Stimulated activated CD4-positive, alpha-beta T cell treated with anti-CD3 and anti-CD28 coated beads, Interleukin-12 subunit alpha, Interleukin-12 subunit beta, amount 100 ng/mL, for 48 hours (primary cell): Measurements from ENCODE around the gene MTFR1L.

Experiments used
- DNase-seq, 3 donors: peaks; one replicate each; pipeline ENCODE4 v3.0.0-alpha.2; 2020; ENCODE audit warnings: low read depth in 2 of 3, low spot score in 1 of 3

MTFR1L gene

DNA sequence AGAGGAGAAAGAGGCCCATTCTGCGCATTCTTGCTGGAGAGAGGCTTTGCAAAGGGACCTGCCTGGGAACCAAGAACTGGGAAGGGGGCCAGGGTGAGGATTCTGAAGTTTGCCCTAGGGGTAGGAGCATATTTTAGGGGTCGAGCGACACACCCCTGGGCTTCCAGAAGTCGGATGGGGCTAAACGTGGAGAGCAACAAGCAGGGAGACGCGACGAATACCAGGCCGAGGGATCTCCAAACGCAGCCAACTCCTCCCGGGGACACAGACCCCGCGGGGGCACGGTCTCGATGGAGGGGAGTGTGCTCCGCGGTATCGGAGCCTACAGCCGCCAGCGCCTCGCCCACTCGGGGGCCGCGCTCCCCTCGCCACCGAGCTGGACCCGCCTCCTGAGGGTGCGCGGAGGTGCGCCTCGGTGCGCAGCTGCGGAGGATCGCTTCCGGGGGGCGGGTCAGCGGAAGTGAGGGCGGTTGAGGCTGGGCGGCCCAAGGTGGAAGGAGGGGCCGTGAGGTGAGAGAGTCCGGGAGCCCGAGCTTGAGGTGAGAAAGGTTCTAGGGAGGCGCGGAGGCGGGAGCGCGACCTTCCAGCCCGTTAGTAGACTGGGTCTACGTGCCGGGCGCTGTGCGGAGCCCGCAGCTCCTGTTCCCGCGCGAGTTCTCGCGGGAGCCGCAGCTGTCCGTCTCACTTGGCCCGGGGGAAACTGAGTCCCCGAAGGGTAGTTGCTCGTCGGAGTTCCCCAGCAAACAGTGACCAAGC is at the start of gene MTFR1L:
Gene MTFR1L, plus strand, starts transcription at position 464 of the 756 bp plus-strand sequence. CDS start 3,151 bp downstream, outside the sequence.
- peak; percentile 90 to 92 (median 91) for DNase-seq

DNA sequence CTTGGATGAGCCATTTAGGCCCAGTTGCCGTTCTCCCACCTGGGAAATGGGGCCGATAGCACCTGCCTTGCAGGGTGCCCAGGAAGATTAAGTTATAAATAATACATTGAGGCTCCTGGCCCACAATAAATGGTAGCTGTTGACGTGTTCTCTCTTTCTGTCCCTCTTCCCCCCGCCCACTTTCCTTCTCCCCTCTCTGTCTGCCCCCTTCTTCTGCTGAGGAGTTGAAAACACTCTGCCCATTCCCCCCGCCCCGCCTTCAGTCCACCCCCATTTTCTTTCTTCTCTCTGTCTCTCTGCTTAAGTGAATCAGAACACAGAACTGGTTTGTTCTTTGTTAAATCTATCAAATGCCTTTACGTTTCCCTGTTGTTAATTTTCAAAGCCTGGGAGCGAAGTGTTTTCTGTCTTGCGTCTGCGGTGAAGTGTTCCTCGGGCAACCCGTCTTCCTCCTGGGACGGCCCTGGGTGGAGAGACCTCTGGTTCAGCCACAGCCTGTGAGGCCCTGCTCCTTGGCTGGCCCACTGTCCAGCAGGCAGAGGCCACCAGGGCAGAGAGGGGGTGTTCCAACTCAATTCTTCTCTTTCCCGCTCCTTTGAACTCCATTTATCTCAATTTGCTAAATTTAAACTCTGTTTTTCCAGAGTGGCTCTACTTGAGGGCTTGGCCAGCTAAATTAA is 49.1 kb upstream of the MTFR1L start:
- DNase-seq, result no peak

DNA sequence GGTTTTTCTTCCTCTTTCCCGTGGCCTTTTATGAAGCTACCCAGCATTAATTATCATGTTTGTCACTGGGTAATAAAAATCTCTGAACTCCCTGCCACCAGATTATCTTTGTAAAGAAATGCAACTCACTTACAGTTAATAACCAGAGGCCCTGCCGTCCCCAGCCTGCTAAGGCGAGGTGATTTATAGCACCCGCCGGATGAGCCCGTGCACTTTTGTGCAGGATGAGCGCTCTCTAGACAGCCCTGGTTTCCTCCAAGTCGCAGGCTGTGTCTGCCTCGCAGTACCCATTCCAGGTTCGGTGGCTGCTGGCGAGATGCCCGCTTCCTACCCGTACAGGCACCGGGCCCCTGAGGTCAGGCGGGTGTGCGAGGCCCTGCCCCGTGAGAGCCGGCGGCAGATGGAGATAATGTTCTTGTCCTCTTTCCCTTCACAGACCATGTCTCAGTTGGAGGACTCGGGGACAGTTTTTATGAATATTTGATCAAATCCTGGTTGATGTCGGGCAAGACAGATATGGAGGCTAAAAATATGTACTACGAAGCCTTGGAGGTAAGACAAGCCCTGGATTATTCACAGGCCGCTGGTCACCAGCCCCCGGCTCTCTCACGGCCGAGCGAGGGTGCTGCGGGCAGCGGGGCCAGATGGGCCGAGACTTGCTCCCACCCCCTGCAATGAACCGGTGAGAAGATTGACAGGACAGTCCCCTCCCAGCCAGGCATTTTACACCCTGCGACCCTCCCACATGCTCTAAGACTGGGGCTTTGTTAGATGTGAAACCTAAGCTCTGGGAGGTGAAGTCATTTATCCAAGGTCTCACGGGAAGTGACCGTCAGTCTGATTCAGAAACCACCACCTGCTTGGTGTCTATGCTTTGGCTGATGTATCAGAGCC is 48.3 kb upstream of the MTFR1L start:
- peak in 1 of 3 donors; percentile 8 for DNase-seq

DNA sequence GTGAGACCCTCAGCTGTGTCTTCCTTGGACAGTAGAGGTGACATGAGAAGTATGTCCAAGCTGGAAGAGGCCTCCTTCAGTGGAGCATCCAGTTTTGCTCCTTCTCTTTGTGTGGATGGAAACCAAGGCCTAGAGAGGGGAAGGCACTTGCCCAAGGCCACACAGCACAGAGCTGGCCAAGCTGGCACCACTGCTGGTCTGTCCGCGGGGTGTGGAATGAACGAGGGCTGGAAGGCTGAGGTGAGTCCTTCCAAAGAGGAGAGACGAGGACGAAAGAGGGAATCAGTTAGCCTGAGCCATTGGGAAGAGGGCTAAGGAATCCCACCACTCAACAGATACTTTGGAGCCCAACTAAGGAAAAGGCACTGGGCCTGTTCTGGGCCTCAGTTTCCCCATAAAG is 47.6 kb upstream of the MTFR1L start:
- no peak for DNase-seq

DNA sequence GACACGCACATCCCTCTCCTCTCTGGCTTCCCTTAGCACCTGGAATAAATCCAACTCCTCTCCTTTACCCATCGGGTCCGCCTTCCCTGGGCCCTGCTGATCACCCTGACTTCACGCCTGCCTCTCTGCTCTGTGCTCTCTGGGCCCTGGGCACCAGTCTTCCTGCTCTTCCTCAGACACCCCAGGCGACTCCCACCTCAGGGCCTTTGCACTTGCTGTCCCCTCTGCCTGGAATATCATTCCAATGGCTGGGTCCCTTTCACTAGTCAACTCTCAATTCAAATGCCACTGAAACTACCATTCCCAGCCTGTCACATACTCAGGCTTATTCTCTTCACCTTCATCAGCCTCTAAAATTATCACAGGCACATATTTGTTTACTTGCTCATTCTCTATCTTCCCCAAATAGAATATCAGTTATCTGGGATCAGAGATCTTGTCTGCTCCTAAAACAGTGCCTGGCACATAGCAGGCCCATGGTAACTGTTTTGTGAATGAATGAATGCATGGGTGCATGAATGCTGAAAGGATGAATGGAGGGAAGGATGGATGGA is 47.0 kb upstream of the MTFR1L start:
- no peak for DNase-seq

DNA sequence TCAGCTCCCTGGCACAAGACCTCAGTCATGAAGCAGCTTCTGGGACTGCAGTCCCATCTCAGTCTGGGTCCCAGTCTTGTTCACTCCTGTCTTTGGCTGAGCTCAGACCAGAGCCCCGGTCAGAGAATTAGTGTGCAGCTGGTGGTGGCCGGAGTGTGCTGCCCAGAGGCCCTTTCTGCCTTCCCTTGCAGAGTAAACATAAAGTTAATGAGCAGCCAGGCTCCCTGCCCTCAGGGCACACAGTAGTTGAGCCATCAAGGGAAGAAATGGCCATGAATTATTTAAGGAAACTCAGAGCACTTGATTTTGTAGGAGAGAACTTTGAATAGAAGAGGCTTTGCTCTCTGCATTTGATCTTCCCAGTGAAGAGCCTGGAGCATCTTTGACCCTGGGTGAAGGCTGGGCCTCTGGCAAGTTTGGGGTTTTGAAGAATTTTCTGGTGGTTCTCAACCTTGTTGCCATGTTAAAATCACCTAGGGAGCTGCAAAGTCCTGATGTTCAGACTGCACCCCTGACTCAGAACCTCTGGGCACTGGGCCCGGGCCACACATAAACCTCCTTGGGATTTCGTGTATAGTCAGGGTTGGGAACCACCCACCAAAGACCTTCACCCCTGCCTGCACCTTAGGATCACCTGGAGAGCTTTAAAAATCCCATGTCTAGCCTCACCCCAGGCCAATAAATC is 46.2 kb upstream of the MTFR1L start:
- no peak for DNase-seq

DNA sequence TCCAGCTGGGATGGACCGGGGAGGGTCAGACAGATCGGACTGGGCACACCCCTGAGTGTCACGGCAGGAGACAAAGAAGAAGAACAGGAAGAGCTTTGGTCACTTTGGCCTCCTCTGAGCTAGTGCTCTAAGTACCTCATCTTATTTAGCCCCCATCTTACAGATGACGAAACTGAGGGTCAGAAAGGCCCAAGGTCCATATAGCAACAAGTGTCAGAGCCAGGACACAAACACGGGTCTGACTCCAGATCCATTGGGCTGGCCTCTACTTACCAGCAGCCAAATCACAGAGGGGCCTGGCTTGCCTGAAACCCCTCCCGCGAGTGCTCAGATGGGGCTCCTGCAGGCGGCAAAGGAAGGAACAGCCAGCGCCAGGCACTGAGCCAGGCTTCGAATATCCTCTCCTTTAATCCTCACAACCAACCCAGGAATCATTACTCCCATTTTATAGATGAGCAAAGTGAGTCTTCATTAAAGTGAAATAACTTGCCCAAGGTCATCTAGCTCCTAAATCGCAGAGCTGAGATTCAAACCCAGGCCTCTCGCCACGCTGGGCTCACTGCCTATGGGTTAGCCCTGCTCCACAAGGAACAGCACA is 45.4 kb upstream of the MTFR1L start:
- DNase-seq, result no peak

DNA sequence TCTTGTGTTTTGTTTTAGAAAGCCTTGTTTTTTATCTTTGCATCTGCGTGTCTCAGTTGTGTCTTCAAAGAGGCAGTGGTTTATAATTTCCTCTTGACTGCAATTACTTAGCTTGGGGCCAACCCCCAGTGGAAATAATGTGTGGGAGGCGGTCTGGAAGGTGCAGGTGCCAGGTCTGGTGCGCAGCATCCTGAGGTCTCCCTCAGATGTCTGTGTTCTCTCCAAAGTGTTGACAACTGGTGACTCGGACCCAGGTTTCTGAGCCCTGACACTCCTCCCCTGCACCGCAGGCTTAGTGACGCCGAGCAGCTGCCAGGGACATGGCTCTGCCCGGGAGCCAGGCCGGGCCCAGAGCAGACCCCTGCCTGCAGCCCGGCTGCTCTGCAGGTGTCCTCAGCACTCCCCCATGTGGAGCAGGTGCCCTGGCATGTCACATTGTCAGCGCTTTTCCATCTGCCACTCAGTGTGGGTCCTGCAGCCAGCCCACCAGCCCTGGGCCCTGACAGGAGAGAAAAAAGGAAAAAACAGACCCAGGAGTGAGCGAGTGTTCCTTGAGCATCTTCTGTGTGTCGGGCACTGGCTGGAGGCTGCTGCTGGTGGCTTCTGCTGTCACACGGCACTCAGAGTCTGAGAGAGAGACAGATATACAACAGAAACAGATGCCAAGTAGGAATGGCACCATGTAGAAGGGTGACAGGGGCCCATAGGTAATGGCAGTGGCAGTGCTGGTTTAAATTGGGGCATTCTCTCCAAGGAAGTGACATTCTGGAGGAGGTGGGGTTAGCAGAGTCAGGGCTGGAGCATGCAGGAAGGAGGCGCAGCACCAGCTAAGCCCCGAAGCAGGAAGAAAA is 44.6 kb upstream of the MTFR1L start:
- peak; percentile 74 to 78 (median 76) for DNase-seq

DNA sequence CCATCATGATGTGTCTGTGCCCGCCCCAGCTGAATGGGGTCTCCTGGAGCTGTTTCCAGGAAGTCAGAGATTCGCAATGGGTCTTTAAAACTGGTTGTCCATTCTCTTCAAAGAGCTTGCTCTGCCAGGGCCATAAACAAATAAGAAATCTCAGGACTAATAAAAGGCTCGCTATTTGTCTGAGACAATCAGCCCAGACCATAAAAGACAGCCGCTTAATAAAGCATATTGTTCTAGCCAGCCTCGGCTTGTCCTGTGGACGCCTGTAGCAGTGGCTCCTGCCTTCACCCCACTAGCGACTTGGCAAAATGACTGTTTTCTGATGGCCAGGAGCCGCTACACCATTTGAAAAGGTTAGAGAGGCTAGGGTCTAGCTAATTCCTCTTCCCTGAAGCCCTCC is 40.4 kb upstream of the MTFR1L start:
- no peak for DNase-seq

DNA sequence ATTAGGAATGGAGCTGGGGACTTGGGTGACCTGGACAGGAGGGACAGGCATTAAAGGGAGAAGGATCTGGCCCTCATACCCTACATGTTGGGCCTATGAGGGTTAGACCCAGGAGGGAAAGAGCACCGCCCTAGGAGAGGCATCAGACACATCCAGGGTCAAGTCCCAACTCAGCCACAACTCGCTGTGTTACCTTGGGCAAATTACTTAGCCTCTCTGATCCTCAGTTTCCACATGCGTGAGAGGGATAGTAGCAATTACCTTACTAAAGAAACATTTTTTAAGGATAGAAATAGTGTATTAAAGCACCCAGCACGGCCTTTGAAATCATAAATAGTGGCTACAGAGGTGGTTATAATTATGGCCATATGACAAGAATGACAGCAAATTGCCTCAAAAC is 39.9 kb upstream of the MTFR1L start:
- no peak for DNase-seq

DNA sequence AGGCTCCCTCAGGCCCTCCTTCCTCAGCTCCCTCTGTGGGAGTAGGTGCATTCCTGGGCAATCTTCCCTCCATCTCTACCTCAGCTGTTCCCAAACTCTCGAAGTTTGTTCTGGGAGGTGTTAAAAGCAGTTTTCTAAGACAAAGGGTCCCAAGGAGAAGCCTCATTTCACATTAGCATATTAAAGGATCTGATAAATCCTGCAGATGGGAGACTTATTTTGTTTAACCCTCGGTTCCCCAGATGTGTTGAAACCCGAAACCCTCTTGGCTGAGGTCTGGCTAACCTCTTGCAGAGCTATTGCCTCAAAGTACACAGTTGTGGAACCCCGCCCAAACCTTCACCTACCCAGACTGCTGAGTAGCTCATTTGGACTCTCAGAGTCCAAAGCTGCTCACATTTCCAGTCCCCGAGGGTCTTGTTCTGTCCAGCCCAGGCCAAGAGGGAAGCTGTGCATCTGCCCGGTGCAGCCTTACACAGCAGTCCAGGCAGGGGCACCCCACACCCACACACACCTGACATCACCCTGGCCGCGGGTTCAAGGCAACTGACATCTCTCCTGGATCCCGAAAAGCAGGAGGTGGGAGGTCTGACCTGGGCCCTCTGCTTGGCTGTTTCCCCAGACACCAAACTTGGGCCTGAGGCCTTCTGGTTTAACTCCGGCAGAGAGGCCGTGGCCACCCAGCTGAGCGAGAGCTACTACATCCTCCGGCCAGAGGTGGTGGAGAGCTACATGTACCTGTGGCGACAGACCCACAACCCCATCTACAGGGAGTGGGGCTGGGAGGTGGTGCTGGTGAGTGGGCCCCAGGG is 39.2 kb upstream of the MTFR1L start:
- no peak for DNase-seq

DNA sequence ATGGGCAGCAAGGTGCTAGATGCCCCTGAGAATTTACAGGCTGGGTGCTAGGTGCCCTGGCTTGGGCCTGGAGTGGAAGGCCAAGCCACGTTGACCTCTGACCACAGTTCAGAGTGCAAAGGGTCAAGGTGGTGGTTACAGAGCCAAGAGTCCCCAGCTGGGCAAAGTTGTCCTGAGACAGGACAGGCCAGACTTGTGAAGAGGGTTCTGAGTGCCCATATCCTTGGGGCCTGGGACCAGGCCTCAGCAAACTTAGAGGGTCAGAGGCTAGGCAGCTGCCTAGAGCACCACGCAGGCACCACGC is 38.7 kb upstream of the MTFR1L start:
- no peak for DNase-seq

DNA sequence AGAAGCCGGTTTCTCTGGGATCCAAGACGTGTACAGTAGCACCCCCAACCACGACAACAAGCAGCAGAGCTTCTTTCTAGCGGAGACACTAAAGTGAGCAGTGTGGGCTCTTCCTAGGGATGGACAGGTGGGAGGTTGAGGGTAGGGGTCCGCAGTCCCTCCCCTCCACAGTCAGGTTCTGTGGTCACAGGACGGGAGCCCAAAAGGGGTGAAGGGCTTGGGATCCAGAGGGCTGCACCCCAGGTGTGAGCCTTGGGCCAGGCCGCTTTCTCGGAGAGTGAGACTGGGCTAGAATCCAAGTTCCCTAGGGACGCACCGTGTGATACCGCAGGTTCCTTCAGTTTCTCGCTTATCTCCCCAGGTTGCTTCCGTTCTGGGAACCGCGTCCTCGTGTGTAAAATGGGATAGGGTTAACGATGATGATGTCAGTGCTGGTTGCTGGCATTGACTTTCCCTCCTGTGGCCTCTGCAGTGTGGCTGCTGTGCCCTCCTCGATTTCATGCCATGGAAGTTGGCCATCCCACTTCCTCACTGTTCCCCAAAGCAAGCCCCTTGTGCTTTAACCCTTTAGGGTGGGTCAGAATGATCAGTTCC is 37.0 kb upstream of the MTFR1L start:
- no peak for DNase-seq

DNA sequence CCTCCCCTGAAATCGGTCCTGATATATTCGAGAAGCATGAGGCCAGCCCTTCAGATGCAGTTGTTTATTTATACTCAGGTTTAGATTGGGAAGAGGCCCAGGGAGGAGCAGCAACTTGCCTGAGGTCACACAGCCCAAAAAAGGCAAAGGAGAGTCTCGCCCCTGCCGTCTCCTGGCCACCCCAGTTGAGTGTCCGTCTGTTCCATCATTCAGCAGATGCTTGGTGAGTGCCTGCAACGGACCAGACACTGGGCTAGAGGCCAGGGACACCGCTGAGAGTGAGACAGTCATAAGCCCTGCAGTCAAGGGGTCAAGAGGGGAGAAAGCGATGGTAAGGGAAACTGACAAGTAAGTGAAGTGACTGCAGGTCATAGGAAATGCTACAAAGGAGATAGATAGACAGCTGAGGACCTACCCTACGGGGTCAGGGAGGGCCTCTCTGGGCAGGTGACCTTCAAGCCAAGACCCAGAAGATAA is 35.1 kb upstream of the MTFR1L start:
- DNase-seq, result no peak

DNA sequence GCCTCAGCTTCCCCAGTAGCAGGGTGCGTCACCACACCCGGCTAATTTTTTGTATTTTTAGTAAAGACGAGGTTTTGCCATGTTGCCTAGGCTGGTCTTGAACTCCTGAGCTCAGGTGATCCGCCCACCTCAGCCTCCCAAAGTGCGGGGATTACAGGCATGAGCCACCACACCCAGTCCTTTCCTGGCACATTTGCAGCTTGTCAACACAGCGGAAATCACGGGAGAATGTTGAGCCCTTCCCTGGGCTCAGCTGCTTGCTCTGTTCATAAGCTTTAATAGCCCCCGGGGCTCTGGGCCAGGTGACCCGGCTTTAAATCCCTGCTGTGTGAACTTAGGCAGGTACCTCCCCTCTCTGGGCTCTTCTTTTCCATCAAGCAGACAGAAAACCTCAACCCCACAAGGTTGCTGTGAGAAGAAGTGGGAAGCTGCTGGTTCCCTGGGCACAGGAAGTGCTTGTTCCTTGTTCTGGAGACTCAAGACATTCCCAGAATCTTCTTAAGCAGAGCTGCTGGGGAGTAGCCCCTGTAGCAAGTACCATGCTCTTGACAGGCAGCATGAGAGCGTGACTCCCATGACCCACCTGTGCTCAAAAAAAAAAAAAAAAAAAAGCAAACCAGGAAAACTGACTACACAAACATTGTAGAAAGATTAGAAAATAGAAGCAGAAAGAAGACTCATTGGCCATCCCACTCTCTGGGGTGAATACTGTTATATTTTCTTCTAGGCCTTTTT is 34.3 kb upstream of the MTFR1L start:
- DNase-seq, result no peak

DNA sequence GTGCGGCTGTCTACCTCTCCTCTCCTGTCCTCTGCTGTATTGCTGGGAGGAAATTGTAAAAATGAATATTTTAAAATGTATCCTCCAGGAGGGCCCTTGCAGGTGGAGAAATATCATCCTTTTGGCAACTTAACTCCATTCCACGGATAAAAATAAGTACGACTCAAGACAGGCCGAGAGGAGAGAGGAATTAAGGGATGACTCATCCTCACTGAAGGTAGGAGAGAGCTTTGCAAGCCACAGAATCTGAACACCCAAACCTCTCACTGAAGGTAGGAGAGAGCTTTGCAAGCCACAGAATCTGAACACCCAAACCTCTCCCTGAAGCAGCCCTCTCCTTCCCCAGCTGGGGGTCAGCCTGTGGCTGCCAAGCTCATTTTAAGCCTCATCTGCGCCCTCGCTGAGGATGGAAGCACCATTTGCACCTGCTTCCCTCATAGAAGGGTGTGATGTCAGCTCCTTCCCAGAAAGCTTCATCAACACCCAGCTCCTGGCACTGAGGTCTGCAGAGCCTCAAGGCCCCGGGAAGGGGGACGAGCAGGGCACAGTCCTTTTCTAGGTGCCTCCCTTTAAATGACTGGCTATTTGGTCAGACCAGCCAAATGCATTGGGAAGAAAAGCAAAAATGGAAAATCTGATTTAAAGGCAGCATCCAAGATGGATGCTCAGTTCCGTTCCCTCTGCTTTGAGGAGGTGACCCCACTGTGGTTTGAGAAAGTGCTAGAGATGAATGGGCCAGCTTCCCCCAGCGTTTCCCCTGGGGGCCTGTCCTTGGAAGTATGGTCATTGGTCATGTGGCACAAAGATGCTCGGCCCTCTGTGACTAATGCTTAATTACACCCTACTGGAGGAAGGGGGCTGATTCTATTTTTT is 32.6 kb upstream of the MTFR1L start:
- no peak for DNase-seq

DNA sequence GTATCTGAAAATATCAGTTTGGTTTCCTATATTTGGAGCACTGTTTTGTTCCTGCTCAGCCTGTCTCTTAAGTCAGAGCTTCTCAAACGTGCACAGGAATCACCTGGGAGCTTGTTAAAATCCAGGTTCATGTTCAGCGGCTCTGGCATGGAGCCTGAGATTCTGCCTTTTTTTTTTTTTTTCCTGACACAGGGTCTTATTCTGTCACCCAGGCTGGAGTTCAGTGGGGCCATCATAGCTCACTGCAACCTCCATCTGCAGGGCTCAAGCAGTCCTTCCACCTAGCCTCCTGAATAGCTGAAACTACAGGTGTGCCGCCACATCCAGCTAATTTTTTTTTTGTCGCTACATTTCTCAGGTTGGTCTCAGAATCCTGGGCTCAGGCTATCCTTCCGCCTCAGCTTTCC is 32.0 kb upstream of the MTFR1L start:
- no peak for DNase-seq
